Cerebellar cortex (tissue), 1 donor: ENCODE measurements around the gene CDK5.

Source experiments
- DNase-seq: peaks from one replicate; pipeline ENCODE4 v3.0.0-alpha.2; 2015; ENCODE audit warnings: low spot score

The CDK5 gene

DNA sequence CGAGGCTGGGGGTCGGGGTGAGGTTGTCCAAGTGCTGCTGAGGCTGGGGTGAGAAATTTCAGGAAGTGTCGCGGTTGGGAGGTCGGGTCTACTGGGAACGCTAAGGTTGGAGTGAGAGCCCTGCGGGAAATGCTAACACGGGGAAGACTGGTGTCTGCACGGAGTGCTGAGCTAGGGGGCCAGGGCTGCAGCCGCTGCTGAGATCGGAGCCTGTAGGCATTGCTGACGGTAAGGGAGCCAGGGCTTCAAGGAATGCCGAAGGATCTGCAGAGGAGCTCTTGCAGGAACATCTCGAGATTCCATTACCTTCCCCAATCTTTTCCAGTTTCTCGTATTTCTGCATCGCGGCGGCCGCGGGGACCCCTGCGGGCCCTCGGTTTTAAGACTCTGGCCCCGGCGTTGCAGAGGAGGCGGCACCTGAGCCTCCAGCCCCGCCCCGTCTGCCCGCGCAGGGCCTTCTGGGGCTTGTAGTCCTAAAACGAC lies at the start of gene CDK5:
Gene CDK5 (minus strand): TSS at position 392 of the 483 bp plus-strand sequence. CDS start 49 bp downstream, at position 343.
- no peak for DNase-seq

DNA sequence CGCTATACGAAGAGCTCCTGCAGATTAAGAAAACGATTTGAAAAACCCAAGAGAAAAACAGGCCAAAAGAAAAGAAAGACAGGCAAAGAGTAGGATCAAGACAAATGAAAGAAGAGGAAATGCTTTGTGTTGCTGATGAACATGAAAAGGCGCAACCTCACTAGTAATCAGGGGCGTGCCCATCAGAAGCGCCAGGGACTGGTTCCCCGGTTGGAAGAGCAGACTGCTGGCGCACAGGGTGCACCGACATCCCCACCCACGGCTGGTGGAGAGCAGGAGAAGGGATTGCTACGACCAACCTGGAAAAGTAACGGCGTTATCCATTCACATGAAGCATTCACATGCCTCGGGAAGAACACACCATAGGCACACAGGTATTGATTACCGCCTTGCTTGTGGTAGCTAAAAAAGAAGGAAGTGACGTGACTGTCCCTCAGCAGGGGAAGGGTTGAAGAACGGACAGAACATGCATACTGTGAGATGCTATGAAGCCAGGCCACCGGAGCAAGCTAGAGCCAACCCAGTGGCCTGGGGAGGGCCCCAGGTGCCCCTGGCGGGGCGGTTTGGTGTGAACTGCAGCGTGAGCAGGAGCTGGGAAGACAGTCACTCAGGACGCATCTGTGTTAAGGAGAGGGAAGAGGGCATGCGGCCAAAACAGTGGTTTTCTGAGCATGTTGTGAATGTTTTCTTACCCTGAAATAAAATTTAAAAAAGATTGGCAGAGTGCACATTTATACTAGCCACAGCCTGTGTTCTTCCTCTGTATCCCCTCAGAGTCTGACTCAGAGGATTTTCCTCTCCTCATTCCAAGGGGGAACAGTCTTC lies 46.9 kb upstream of the CDK5 start:
- DNase-seq: no peak

DNA sequence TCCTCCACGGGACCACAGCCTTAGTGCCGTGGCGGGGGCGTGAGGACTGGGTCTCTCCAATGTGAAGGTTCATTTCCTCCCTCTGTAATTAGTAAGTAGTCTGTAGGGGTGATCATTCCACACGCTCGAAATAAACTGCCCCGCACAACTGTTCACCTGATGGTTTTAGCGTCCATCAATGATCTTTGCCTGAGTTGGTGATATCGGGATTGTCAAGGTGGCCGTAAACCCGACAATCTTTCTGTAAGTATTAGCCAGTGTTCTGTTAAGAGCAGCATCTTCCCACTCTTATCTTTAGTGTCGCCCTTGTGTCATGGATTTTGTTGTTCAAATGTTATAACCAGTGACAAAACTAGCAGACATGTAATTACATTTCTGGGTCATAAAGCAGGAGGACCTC lies 46.3 kb upstream of the CDK5 start:
- no peak for DNase-seq

DNA sequence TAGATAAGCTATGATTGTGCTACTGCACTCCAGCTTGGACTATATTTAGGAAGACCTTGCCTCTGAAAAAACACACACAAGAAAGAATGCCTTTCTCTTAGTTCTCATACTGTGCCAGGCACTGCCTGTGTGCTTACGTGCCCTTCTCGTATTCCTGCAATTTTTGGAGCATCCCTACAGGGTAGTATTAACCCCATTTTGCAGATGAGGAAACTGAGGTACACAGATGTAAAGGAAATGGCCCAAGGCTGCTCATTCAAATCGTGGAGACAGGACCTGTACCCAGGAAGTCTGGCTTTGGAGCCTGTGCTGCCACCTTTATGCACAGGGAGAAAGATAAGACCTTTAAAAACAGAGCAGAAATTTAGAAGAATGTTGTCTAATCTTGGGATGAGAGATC lies 45.3 kb upstream of the CDK5 start:
- no peak for DNase-seq

DNA sequence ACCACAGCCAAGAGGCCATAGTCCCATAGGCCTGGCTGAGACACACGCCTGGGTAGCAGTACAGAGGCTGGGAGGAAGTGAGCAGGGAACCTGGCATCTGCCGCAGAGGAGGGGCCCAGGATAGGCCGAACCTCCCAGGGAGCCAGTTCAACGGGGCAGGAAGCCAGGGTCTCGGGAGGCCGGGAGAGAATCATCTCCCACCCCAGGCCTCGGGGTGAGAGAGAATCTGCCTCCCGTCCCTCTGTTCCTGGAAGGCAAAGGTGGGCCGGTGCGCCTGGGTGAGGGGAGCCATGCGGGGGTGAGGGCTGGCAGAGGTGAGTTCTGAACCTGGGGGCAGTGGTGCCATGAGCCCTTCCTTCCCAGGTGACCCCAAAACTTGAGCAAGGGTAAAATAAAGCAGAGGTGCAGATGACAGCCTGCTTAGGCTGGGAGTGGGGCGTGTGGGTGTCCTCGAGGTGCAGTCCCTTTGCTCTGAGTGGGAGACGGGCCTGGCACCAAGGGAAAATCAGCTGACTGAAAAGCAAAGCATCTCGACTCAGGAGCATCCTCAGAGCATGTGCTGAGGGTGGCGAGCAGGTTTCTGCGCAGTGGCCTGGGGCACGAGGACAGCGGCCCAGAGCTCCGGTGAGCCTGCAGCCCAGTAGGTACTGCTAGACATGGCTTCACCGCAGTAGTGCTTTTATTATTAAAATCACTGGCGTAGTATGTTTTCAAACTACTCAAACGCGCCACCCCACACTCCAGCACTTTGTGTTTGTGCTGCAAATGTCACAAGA lies 44.1 kb upstream of the CDK5 start:
- no peak for DNase-seq

DNA sequence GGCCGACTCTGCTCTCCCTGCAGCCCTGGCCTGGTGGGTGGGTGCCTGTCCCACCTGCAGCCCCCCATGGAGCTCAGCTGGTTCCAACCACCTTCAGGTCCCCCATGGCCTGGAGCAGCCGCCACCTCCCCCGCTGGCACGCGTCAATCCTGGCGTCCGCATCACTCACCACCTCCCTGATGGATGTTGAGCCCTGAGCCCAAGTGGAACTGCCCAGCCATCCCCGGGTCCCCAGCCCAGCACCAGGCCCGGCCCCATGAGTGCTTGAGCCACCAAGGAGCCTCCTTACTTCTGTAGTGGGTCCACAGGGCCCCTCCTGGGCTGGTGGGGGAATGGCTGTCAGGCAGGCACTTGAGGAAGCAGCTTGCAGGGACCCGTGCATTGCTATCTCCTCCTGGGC lies 43.2 kb upstream of the CDK5 start:
- DNase-seq: no peak

DNA sequence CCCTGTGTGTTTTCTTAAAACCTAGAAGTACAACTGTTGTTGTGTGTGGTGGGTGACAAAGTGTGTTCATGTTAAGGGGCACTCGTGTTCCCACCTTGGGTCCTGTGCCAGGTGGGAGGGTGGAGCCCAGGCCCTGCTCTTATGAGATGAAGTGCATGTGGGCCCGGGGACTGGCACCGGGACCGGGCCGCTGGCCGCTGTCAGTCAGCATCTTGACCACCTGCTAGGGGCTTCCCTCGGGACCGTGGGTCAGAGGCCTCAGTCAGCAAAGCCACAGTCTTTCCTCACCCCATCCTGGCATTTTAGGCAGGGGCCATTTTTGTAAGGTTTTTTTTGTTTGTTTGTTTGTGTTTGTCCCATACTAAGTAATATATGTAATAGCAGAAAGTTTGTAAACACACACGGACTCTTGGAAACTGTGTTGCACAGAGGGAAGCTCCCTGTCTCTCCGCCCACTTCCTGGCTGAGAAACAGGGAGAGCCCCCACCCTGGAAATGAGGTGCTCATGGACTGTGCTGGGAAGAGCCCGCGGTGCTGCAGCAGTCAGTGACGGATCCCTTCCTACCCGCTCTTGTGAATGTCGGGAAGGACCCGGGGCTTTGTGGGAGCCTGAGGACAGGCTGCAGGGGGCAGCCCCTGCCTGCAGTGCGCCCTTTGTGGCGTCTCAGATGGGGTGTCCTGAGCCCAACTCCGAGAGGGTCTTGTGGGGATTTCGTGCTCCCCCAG lies 42.0 kb upstream of the CDK5 start:
- DNase-seq: no peak

DNA sequence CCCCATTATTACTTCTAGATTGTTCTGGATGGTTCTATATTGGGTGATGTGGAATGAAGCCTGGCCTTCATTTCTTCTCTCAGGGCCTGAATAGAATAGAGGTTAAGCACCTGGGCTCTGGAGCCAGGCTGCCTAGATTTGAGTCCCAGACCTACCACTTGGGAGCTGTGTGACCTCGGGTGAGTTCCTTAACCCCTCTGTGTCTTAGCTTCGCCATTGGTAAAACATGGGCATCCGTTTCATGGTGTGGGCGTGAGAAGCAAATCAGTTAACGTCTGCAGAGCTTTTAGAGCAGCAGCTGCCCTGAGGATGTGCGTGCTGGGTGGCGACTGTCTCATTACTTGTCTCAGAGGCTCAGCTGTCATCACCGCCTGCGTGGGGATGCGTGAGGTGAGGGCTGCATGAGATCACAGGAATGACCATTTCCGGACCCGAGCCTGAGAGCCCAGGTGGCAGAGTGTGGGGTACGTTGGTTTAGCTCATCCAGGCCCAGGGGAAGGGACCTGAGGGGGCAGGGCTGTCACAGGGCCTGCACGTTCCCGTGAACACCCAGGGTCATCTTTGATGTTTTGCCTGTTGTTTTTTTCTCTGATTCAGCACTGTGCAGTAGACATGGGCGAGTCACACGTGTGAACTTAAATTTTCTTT lies 38.3 kb upstream of the CDK5 start:
- no peak for DNase-seq

DNA sequence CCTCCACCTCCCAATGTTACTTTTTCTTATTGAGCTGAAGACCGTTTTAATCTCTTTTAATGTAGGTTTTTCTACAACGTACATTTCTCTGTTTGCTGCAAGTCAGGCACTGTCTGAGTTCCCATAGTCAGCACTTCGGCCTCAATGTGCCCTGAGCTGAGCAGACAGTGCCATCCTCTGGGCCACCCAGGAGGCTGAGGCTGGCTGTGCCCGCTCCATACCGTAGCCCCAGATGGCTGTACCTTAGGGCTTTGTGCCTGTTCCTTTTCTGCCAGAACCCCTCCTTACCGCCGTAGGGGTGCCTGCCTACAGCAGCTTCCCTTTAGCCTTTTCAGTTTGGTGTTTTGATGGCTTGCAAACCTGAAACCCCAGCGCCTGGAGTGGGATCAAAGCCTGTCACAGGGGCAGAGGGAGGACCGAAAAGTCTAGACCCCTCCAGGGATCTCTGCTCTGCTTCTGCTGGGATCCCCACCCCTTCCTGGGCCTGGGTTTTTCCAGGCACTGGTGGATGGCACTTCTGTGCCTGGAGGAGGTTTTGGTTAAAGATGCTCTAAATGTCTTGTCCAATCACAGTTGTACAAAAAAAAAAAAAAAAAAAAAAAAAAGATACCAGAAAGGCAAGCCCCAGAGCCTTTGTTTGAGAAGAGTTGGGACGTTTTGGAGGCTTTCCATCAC lies 37.6 kb upstream of the CDK5 start:
- no peak for DNase-seq

DNA sequence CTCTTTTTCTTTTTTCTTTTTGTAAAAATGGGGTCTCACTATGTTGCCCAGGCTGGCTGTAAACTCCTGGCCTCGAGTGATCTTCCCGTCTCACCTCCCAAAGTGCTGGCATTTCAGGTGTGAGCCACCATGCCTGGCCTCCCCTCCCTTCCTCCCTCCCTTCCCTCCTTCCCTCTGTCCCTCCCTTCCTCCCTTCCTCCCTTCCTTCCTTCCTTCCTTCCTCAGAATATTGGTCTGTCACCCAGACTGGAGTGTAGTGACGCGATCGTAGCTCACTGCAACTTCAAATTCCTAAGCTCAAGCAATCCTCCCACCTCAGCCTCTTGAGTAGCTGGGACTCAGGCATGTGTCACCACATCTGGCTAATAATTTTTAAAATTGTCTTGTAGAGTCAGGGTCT lies 37.0 kb upstream of the CDK5 start:
- DNase-seq: no peak

DNA sequence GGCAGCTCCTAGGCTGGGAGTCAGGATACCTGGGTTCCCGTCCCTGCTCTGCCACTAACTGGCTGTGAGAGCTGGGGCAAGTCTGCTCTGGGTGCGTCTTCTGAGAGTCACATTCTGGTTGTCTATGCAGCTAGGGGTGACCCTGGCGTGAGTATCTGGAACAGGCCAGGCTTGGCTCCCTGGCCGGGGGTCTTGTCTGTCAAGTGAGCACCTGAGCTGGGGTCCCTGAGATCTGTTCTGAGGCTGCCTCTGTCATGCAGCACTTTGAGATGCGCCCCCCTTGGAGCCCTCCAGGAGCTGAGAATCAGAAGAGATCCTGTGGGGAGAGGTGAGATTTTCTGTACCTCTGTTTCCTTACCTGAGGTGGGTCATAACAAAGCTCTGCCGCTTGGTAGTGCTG lies 36.1 kb upstream of the CDK5 start:
- no peak for DNase-seq

DNA sequence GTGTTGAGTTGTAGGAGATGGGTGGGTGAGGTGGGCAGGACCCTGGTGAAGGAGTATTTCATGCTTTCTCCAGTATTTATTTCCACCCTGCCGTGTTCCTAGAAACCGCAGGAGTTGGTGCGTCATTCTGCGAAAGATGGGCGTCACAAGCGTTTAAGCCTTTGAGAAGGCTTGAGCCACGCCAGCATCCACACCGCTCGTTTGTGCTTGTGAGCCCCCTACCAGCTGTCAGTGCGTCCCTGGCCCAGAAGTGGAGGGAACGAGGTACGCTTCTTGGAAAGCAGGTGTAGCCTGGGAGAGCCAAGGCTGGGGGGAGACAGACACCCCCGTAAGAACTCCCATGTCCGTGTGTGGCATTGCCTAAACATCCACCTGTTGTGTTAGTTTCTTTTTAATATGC lies 34.3 kb upstream of the CDK5 start:
- DNase-seq: no peak

DNA sequence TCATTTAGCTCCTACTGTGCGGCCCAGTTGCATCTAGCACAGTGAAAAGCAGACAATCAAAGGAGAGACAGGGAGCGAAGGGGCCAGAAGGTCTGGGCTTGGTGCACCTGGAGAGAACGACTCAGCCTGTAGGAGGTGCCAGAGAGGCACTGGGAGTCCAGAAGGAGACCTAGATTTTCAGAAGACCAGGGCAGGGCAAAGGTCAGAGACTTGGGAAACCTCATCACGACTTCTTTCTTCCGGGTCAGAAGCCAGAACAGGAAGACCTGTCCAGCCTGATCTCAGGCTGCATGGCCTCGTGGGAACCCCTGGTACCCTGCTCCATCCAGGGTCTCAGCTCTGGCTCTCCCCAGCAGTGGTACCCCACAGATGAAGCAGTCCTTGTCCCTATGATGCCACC lies 33.7 kb upstream of the CDK5 start:
- DNase-seq: no peak

DNA sequence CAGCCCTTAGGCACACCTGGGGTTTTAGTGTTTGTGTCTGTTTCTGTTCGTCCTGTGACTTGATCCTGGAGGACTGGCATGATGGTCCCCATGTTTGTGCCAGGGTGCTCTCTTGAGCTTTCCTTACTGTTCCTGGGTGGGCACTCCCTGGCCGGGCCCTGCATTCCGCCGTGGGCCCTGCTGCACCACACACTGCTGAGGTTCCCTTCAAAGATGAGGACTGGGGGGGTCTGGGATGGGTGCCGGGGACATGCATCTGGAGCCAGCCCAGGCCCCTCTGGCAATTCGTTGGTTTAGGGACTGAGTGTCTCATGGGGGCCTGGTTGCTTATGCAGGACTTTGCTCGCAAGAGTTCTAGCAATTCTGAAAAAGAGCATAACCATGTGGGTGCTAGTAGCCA lies 33.3 kb upstream of the CDK5 start:
- no peak for DNase-seq

DNA sequence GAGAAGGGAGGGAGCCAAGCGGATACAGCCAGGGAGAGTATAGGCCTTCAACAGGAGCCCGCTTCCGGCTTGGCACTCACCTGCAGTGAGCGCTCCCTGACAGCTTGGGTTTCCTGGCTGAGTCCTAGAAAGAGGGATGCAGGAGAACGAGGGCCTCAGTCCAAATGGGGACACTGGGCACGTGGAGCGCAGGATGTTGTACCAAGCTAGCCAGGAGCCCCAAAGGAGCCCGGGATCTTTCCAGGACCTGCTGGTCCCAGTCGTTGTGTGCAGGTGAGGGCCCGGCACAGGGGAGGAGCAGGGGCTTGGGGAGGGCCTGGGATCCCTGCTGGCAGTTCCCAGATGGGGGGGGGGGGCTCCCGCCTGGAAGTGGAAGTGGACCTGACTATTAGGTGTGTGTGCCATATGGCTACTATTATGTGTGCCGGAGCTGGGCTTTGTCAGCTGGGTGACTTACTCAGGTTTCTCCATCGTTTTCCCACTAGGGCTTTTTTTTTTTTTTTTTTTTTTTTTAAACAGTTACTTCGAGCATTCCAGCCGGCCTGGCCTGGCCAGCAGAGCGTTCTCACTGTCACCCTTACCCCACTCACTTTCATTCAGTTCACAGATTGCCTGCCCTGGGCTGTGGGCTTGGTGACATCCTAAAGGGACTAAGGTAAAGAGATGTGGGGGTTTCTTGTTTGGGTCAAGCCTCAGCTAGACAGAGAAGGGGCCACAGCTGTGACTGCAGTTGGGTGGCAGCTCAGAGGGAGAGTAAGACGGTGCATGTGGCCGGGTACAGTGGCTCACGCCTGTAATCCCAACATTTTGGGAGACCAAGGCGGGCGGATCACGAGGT lies 32.4 kb upstream of the CDK5 start:
- peak; percentile 87 for DNase-seq

DNA sequence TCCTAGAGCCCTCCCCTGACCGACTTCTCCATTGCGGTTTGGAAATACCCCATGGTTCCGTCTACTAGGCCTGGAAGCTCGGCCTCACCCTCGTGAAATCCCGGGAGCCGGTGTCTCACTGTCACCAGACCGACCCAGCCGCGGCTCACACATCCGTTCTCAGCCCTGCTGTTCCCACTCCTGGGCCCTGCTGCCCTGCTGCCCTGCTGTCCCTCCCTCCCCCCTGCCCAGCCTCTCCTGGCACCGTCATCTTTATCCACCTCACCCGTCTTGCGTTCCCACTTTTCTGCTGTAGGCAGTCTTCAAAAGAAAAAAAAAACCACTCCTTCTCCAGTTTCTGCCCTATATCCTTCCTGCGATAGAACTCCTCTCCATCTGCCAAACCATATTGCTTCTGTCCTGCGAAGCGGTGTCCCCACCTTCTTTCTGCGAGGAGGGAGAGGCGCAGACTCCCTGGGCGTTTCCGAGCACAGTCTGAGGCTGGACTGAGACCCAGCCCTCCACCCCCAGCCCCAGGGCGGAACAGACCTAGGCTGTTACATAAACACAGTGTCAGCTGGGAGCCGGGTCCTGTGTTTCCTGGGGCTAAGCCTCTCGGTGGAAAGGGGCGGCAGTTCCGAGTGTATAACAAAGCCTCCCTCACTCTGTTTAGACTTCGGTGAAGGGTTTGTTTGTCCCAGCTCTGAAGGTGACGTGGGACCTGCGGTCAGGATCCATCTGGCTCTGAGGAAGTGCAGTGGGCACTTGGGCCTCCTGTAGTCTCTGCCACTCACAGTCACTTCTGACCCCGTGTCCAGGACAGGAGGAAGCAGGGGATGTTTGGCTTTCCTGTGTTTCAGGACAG lies 31.4 kb upstream of the CDK5 start:
- peak; percentile 57 for DNase-seq

DNA sequence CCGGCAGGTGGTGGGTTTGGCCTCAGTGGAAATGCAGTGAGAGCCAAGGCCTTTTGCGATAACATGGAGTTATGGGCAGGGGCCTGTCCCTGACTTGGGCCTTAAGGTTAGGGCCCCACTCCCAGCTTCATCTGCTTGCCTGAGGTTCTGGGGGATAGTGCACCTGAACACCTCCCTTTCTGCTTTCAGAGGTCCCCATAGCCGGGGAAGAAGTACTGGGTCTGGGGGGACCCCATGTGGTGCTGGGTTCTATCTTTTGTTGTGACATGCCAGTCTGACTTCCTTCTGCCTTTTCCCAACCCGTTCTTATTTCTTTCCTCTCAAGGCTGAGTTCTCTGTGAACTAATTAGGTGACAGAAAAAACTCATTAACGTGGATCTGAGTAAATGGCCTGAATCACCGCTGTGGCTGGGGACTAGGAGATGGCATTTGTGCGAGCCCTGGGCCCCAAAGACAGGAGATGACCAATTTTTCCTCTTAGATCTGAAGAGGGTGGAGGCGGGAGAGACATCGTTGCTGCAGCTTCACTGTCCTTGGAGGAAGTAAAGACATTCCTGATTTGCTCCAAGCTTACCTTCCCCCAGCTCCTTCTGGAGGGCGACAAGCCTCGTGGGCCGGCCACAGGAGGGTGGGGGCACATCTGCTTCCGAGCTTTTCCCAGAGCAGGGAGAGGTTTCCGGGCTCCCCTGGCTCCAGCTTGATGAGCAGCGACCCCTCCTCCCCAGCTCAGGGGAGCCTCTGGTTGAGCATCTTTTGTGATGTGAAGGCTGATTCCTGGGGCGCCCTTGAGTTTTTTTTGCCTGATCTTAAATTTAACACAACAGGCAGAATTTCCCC lies 30.5 kb upstream of the CDK5 start:
- DNase-seq: no peak

DNA sequence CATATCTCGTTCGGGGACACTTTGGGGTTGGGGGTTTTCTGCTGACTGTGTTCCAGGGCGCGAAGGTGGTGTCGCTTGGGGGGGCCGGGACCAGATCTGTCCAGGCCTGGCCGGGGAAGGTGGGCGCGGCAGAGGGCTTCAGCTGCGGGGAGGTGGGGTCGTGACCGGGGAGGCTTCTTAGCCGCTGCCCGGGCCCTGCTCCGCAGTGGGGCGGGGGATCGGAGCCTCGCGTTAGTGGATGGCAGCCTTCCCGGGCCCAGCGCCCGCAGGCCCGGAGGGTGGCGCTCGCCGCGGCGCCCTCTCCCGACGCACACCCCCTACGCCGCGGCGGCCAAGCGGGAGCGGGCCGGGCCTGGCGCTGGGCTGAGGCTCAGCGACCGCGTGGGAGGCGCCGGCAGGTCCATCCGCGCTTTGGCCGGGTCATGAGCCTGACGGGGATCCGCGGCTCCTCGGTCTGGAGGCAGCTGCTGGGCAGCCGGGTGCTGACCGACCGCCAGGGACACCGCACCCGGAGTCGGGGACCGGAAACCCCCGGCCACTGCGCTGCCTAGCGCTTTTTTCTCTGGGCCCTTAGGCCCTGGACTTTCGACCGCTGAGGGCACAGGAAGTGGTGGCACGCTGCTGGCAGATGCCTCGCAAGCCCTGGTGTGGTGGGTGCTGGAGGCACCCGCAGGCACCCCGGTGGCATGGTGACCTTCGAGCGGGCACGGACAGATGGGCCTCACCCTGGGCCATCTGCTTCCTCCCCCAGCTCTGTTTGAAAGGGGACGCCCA lies 29.7 kb upstream of the CDK5 start:
- DNase-seq: no peak
